HFF-Myc (cell line): ENCODE data around the gene RAB3D.

Experiments used
- DNase-seq: peaks from one replicate; pipeline ENCODE4 v3.0.0-alpha.2; 2011; ENCODE audit warnings: low read depth; ENCODE audit errors: extremely low read depth
- H3K4me3 ChIP-seq: replicated peaks from 2 replicates; pipeline ENCODE4 v1.5.1; 2011; ENCODE audit warnings: low read depth, mild to moderate bottlenecking, control low read depth, low read length
- TF ChIP-seq, protein P1 (sequence below): IDR thresholded peaks from 2 replicates; pipeline ENCODE4 v1.5.1; 2012; ENCODE audit warnings: mild to moderate bottlenecking, low read depth, low read length, control low read depth; ENCODE audit errors: missing control alignments

RAB3D gene

DNA sequence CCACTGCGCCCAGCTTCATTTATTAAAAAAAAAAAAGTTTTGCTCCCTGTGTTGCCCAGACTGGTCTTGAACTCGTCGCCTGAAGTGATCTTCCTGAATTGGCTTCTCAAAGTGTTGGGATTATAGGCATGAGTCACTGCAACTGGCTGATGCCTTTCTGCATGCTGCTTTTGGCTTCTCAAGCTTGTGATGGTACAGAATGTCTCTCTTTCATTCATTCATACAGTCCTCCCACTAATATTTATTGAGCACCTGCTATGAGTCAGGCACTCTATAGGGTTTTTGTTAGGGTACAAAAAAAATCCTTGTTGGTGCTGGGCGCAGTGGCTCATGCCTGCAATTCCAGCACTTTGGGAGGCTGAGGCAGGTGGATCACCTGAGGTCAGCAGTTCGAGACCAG, 34.5 kb downstream of the RAB3D start:
- TF ChIP-seq, protein P1, sequence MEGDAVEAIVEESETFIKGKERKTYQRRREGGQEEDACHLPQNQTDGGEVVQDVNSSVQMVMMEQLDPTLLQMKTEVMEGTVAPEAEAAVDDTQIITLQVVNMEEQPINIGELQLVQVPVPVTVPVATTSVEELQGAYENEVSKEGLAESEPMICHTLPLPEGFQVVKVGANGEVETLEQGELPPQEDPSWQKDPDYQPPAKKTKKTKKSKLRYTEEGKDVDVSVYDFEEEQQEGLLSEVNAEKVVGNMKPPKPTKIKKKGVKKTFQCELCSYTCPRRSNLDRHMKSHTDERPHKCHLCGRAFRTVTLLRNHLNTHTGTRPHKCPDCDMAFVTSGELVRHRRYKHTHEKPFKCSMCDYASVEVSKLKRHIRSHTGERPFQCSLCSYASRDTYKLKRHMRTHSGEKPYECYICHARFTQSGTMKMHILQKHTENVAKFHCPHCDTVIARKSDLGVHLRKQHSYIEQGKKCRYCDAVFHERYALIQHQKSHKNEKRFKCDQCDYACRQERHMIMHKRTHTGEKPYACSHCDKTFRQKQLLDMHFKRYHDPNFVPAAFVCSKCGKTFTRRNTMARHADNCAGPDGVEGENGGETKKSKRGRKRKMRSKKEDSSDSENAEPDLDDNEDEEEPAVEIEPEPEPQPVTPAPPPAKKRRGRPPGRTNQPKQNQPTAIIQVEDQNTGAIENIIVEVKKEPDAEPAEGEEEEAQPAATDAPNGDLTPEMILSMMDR = no peak
- DNase-seq = no peak
- no peak overlapping the region for H3K4me3 ChIP-seq

GRCh38 chr19:11300811-11301120, 38.7 kb downstream of the RAB3D start:
- no peak for DNase-seq
- H3K4me3 ChIP-seq = no peak overlapping the region
- TF ChIP-seq, protein P1 = no peak

GRCh38 chr19:11299946-11300810, 39.3 kb downstream of the RAB3D start:
- TF ChIP-seq, protein P1 = no peak

DNA sequence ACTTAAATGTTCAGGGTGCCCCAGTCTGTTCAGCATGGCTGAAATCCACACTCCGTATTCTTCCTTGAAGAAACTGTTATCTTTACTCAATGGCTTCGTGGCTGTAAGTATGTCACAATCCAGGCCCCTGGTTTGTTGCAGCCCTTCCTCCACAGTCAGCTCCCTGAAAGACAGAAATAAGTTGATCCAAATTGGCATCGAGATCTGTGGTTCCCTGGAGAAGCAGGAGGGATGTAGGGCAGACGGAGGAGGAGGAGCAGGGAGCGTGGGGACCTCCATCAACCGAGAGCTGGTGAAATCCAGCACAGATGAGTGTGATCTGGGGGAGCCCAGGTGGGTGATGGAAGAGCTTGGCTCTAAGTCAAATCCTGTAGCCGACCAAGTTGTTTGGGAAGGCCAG, 43.2 kb downstream of the RAB3D start:
- TF ChIP-seq, protein P1 = no peak
- DNase-seq = no peak
- no peak overlapping the region for H3K4me3 ChIP-seq

More at GRCh38 chr19:11299946-11300810, 39.3 kb downstream of the RAB3D start:
- no peak overlapping the region for H3K4me3 ChIP-seq
- DNase-seq = no peak

DNA sequence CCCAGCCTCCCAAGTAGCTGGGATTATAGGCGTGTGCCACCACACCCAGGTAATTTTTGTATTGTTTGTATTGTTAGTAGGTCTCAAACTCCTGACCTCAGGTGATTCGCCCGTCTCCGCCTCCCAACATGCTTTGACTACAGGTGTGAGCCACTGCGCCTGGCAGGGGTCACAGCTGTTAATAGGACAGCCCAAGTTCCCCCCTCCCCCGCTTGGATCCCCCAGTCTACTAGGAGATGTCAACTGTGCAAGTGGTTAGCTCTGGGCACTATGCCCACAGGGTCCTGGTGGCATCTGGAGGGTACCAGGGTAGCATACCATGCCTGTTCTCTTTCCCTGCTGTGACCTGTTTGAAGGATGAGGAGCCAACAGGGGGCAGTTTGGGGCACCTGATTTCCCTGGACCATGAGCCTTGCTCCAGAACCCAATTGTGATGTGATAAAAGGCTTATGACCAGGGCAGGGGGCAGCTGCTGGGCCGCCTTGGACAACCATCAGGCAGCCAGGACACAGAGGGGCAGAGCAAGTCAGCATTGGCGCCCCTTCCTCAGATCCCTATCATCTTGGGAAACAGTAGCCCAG, 43.7 kb downstream of the RAB3D start, which contains the start of gene TSPAN16:
Gene TSPAN16 (plus strand): TSS at position 496 of the 581 bp plus-strand sequence. CDS start 138 bp downstream, outside the sequence.
- no peak within 1 kb of the TSS for H3K4me3 ChIP-seq
- no peak for DNase-seq
- TF ChIP-seq, protein P1 = peak; percentile 5

GRCh38 chr19:11295180-11295579, 44.3 kb downstream of the RAB3D start:
- no peak overlapping the region for H3K4me3 ChIP-seq
- TF ChIP-seq, protein P1 = no peak
- DNase-seq = no peak
